IPS DF 6.9 (cell line): ENCODE results near the gene FAM98A.

Experiments used
- DNase-seq: peaks from one replicate; pipeline ENCODE4 v3.0.0-alpha.2; 2013; ENCODE audit warnings: low read depth, low spot score
- H3K27ac ChIP-seq: one replicate; pipeline ENCODE4 v1.5.1; 2013; ENCODE audit warnings: low read length, control low read depth
- H3K27me3 ChIP-seq: 2 replicates; pipeline ENCODE4 v1.6.1; 2013; ENCODE audit warnings: mild to moderate bottlenecking, low read length; ENCODE audit not compliant: control insufficient read depth, insufficient read depth
- H3K36me3 ChIP-seq: 2 replicates; pipeline ENCODE4 v1.6.1; 2013; ENCODE audit warnings: low read length; ENCODE audit not compliant: control insufficient read depth, insufficient read depth
- H3K4me1 ChIP-seq: 2 replicates; pipeline ENCODE4 v1.6.1; 2013; ENCODE audit warnings: low read length; ENCODE audit not compliant: control insufficient read depth, insufficient read depth
- H3K4me3 ChIP-seq: 2 replicates; pipeline ENCODE4 v1.5.1; 2013; ENCODE audit warnings: mild to moderate bottlenecking, low read length
- H3K9me3 ChIP-seq: 2 replicates; pipeline ENCODE4 v1.6.1; 2013; ENCODE audit warnings: low read length, inconsistent platforms; ENCODE audit not compliant: control insufficient read depth, insufficient read depth
- WGBS: extraction: QIAGEN DNeasy Blood & Tissue Kit; methylation state at CpG from one replicate; pipeline ENCODE4 v1.1.7; 2013; ENCODE audit warnings: mixed read lengths, missing lambda C conversion rate; ENCODE audit not compliant: insufficient read length, insufficient coverage; 5-methylcytosine and 5-hydroxymethylcytosine counted together

FAM98A gene

DNA sequence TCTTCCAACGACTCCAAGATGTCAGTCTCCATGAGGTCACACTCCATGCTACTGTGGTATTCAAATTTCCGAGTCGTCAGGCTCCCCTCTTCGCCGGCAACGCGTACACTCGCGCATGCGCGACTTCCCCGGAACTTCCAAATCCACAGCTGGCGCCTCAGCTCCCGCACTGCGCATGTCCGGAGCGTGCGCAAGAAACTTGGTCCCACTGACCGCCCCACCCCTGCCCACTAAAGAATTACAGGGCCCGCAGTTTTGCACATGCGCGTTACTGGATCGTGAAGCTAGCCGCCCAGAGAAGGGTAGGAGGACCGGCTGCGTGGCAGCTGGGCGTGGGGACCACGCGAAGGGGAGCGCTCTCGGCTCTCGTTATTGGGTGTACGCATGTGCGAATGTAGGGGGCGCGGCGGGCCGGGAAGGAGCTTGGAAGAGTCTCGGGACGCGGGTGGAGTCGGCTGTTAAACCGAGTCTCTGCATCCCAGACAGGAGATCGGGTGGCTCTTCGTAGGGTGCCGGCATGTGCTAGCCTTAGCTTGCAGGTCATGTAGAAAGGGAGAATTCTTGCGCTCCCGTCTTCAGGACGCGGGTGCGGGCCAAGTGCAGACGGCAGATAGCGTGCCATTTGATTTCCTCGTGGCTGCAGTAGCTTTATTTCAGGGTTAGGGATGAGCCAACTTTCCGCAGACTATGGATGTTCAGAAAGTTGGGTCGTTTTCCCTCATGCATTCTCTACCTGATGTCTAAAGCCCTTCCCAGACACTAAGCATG lies at the start of gene FAM98A:
FAM98A (minus strand) TSS at position 125 of the 768 bp plus-strand sequence; CDS start at position 47, 78 bp downstream.
- Histone ChIP-seq H3K27me3 (no peaks in the 10 kb centered on the region), H3K4me1 (no peaks in the 10 kb centered on the region; the same call in 1 of the 2 replicates), H3K9me3 (no peaks in the 10 kb centered on the region), H3K4me3 (peak within 1 kb of the TSS; percentile 53), H3K27ac (no peak within 1 kb of the TSS), H3K36me3 (no peaks in the 10 kb centered on the region)
- WGBS = no CpG with 5 or more reads among the region's 56 CpGs
- DNase-seq = peak; percentile 95

DNA sequence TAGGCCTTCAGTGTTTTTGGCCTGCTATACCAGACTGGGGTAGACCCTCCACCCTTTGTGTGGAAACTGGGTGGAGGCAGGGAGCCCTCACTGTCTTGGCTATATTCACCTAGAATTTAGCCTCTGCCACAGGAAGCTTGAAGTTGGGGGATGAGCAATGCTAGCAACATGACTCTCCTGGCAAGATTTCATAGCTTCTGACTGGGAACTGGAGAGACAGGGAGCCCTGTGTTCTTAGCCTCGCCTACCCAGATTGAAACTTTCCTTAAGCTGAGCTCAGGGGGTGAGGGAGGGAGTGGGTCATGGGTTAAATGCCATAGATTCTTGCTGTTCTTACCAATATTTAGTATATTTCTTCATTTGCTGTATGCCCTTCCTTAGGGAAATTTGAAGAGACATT lies 46.8 kb upstream of the FAM98A start:
- Histone ChIP-seq H3K4me1 (no peaks in the 10 kb centered on the region), H3K27ac (no peak overlapping the region), H3K36me3 (no peaks in the 10 kb centered on the region), H3K4me3 (no peak overlapping the region), H3K9me3 (no peaks in the 10 kb centered on the region), H3K27me3 (no peaks in the 10 kb centered on the region; the same call in 1 of the 2 replicates)
- no CpG with 5 or more reads among the region's 1 CpG for WGBS
- DNase-seq = no peak

DNA sequence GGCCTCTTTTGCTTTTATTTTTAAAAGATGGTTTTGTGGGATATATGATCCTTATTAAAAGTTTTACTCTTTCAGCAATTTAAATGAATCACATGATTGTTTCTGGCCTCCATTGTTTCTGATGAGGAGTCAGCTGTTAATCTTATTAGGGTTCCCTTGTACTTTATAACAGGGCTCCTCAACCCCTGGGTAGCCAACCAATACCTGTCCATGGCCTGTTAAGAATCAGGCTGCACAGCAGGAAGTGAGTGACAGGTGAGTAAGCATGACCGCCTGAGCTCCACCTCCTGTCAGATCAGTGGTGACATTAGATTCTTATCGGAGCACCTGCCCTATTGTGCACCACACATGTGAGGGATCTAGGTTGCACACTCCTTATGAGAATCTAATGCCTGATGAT lies 45.1 kb upstream of the FAM98A start:
- no peak overlapping the region for H3K4me3 ChIP-seq
- no peaks in the 10 kb centered on the region for H3K9me3 ChIP-seq
- no peak overlapping the region for H3K27ac ChIP-seq
- DNase-seq = no peak
- H3K4me1 ChIP-seq = no peaks in the 10 kb centered on the region
- no peaks in the 10 kb centered on the region for H3K36me3 ChIP-seq
- H3K27me3 ChIP-seq = no peaks in the 10 kb centered on the region; the same call in 1 of the 2 replicates
- WGBS = no CpG with 5 or more reads among the region's 2 CpGs

DNA sequence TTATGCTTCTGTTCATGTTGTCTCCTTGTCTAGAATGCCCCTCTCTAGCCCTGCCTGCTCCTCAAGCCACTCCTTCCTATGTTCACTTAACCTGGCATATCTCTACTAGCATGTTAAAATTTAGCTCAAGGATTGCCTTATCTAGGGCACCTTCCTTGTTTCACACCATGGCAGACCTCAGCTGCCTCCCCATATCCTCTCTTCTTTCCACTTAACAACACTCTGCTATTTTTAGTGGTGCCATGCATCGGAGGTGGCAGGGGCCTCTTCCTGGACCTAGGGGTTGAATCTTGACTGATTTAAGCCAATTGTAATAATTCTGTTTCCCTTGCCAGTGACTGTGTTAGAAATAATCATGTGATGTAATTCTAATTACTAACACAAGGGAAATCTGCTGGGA lies 36.9 kb upstream of the FAM98A start:
- H3K9me3 ChIP-seq = no peaks in the 10 kb centered on the region
- H3K4me3 ChIP-seq = no peak overlapping the region
- DNase-seq = no peak
- no peaks in the 10 kb centered on the region for H3K36me3 ChIP-seq
- no peak overlapping the region for H3K27ac ChIP-seq
- no peaks in the 10 kb centered on the region for H3K27me3 ChIP-seq
- WGBS = no CpG with 5 or more reads among the region's 1 CpG
- H3K4me1 ChIP-seq = no peaks in the 10 kb centered on the region

DNA sequence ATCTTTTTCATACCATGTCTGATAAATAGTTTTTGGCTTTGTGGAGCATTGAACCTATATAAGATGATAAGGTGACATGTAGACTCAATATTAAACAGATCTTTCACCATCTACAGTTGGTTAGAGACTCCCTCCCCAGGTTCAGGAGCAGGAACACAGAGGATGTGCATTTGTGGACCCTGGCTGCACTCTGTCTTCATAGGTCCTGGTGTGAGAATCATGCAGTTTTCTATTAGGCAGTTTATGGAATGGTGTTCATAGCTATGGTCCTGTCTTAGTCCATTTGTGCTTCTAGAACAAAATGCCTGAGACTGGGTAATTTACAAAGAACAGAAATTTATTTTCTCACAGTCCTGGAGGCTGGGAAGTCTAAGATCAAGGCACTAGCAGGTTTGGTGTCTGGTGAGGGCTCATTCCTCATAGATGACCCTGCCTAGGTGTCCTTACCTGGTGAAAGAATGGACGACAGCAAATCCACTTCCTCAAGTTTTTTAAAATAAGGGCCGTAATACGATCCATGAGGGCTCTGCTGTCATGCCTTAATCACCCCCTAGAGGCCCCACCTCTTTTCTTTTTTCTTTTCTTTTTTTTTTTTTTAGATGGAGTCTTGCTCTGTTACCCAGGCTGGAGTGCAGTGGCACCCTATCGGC lies 35.3 kb upstream of the FAM98A start:
- no peak for DNase-seq
- no peaks in the 10 kb centered on the region for H3K36me3 ChIP-seq
- WGBS = no CpG with 5 or more reads among the region's 4 CpGs

DNA sequence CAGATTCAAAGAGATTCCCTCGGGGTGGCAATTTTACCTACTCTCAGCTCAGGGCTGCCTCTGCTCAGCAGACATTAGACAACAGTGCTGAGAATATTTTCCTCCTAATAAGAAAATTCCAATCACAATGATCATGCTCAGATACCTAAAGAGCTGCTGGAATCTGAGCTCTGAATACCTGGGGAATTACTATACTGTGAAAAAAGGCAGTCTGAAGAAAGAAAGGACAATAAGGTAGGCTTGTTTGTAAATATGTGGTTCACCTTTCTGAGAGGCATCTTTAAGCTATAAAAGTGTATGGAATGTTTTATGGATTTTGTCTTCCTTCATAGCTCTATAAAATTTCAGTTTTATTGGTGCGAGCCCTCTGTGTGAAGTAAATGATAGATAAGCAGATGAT lies 34.2 kb upstream of the FAM98A start:
- Histone ChIP-seq H3K27ac (no peak overlapping the region), H3K36me3 (no peaks in the 10 kb centered on the region), H3K27me3 (no peaks in the 10 kb centered on the region), H3K4me3 (no peak overlapping the region), H3K9me3 (no peaks in the 10 kb centered on the region), H3K4me1 (no peaks in the 10 kb centered on the region)
- no peak for DNase-seq
- WGBS = no CpG with 5 or more reads among the region's 2 CpGs

More for the DNA sequence above, 35.3 kb upstream of the FAM98A start:
- Histone ChIP-seq H3K4me3 (no peak overlapping the region), H3K9me3 (no peaks in the 10 kb centered on the region), H3K4me1 (no peaks in the 10 kb centered on the region), H3K27ac (no peak overlapping the region), H3K27me3 (no peaks in the 10 kb centered on the region)

DNA sequence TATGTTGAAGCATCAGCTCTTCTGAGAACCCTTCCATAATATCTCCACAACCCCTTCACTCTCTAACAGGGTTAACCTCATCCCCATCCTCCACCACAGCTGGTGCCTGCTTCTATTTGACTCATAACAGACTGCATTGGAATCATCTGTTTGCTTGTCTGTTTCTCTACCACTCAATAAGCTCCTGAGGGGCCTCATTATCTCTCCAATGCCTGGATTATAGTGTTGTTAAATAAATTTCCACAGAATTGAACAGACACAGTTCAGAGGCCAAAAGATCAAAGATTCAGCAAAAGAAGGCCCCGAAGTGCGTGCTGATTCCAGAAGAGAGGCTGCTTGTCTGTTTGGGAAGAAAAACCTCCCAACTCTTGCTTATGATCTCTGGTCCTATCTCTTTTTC lies 33.7 kb upstream of the FAM98A start:
- H3K4me1 ChIP-seq = no peaks in the 10 kb centered on the region
- no peak overlapping the region for H3K4me3 ChIP-seq
- no peak overlapping the region for H3K27ac ChIP-seq
- no peak for DNase-seq
- no peaks in the 10 kb centered on the region for H3K27me3 ChIP-seq
- H3K36me3 ChIP-seq = no peaks in the 10 kb centered on the region
- H3K9me3 ChIP-seq = no peaks in the 10 kb centered on the region
- WGBS = no CpG with 5 or more reads among the region's 2 CpGs

DNA sequence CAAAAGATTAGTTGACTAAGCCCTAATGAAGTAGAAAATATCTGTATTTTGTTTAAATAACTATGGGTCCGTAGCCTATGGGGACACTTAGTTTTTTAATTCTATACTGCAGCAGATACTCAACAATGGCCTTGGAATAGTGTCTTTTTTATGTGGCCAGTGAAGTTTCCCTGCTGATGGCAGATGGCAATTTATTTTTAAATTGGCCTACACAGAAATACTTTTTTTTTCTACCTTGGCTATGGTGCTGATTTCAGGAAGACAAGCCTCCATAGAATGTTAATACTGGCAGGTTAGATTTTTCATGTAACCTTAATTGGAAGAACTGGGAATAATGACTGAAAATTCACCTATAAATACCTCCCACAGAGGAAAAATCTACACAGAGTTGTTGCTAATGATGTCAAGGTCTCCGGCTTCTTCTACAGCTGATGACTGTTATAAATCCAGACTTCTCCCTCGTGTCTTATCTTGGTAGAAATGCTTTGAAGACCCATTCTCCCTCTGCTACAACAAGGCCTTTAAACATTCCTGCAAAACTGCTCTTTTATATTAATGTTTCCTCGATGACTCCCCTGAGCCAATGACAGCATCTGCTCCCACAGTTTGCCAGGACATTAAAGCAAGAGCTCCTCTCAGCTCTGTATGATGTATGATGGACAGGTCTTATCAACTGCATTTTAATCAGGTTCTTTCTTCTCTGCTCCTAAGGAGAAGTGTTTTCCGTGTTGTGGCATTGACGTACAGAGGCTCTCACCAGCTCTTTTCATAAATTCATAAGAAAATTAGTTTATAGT lies 29.1 kb upstream of the FAM98A start:
- Histone ChIP-seq H3K4me3 (no peak overlapping the region), H3K27ac (no peak overlapping the region), H3K27me3 (no peaks in the 10 kb centered on the region), H3K4me1 (no peaks in the 10 kb centered on the region), H3K36me3 (no peaks in the 10 kb centered on the region), H3K9me3 (no peaks in the 10 kb centered on the region)
- DNase-seq = no peak
- WGBS = no CpG with 5 or more reads among the region's 6 CpGs

DNA sequence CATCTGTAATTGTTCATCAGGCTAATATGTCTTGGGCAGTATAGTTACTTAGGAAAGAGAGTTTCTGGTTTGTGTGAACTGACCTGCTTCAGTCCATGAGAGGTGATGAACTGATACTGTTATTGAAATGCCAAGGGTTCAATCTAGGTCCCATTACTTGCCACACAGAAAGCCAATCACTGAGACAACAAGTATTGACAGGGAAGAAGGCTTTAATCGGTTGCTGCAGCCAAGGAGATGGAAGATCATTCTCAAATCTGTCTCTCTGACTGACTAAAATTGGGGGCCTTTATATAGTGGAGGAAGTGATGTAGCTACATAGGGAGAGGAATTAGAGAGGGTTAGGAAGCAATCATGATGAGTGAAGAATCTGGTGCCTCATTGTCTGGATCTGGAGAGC lies 19.9 kb upstream of the FAM98A start:
- DNase-seq = no peak
- Histone ChIP-seq H3K4me3 (no peak overlapping the region), H3K27me3 (no peaks in the 10 kb centered on the region), H3K36me3 (peaks cover 5% of the 10 kb centered on the region; the same call in 1 of the 2 replicates), H3K4me1 (no peaks in the 10 kb centered on the region), H3K27ac (no peak overlapping the region), H3K9me3 (no peaks in the 10 kb centered on the region; the same call in 1 of the 2 replicates)
- WGBS = no CpG with 5 or more reads among the region's 1 CpG

DNA sequence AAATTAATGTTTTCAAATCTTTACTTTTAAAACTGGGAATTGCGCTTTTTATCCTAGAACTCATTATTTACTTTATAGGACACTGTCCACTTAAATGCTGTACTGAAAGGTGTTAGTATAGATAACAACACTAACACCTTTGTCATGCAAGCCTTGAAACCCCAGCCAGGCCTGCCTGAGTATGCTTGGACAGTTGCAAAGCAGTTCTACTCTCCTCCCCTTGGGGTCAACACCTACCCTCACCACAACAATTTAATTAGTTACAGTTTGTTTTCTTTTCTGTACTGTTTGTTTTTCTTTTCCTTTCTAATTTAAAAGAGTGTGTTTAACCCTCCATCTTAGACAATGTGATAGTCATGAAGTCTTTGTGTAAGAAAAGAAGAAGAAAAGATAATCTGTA lies 18.9 kb upstream of the FAM98A start:
- Histone ChIP-seq H3K36me3 (peaks cover 5% of the 10 kb centered on the region; the same call in 1 of the 2 replicates), H3K4me1 (no peaks in the 10 kb centered on the region), H3K27me3 (no peaks in the 10 kb centered on the region), H3K9me3 (no peaks in the 10 kb centered on the region; the same call in 1 of the 2 replicates), H3K27ac (no peak overlapping the region), H3K4me3 (no peak overlapping the region)
- no peak for DNase-seq
- no CpG with 5 or more reads among the region's 1 CpG for WGBS
